C4-2B (cell line): ENCODE results near the gene VPS13C.
A peak's percentile ranks its signal among the peaks of the same experiment; 100 is the strongest.

Experiments
- H3K27ac ChIP-seq: fragments of 450-650 bp; 2 replicates; pipeline ENCODE4 v1.5.1; 2017
- ZFX ChIP-seq: fragments of 450-650 bp; IDR thresholded peaks from 2 replicates; pipeline ENCODE4 v1.6.1; 2017
- TF ChIP-seq, protein P1 (sequence below): fragments of 450-650 bp; conservative IDR thresholded peaks from 2 replicates; pipeline ENCODE4 v1.5.1; 2017; ENCODE audit warnings: mild to moderate bottlenecking

The VPS13C gene

GRCh38 chr15:62059816-62060112 lies 483 bp downstream of the VPS13C start:
- no peak for TF ChIP-seq ZFX
- TF ChIP-seq, protein P1, sequence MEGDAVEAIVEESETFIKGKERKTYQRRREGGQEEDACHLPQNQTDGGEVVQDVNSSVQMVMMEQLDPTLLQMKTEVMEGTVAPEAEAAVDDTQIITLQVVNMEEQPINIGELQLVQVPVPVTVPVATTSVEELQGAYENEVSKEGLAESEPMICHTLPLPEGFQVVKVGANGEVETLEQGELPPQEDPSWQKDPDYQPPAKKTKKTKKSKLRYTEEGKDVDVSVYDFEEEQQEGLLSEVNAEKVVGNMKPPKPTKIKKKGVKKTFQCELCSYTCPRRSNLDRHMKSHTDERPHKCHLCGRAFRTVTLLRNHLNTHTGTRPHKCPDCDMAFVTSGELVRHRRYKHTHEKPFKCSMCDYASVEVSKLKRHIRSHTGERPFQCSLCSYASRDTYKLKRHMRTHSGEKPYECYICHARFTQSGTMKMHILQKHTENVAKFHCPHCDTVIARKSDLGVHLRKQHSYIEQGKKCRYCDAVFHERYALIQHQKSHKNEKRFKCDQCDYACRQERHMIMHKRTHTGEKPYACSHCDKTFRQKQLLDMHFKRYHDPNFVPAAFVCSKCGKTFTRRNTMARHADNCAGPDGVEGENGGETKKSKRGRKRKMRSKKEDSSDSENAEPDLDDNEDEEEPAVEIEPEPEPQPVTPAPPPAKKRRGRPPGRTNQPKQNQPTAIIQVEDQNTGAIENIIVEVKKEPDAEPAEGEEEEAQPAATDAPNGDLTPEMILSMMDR: no peak
- peak overlapping the region; percentile 83 for H3K27ac ChIP-seq

DNA sequence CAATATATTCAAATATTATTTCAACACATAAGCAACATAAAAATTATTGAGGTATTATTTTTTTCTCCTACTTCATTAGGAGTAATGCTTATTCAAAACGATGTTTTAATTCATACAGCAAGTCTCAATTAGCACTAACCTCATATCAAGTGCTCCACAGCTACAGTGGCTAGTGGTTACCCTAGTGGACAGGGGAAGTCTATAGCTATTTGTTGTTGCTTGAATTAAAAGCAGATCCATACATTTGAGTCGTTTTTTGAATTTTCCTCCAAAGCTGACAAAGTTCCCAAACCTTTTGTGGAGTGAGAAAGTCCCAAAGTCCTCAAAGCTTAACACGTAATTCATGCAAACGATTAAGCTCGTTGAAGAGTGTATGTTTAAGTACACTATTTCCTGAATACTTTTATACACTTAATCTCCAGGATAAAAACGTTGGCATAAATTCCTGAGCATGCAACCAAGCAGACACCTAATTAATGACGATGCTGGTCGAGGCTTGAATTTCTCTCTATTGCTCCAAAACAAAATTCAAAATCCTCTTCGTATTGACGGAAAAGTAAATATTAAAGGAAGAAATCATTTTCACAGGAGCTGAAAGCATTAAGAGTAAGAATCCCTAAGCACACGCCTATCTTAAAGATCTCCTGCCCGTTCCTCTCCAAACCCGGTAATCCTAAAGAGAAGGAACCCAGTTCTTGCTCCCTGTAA lies 985 bp downstream of the VPS13C start:
- TF ChIP-seq, protein P1: peak; percentile 26
- TF ChIP-seq ZFX: no peak
- peak overlapping the region; percentile 83 for H3K27ac ChIP-seq

- no peak overlapping the region for H3K27ac ChIP-seq
- TF ChIP-seq, protein P1: no peak
Observed at GRCh38 chr15:62058327-62059028, 1.8 kb downstream of the VPS13C start.

GRCh38 chr15:62057341-62057980 lies 2.8 kb downstream of the VPS13C start:
- H3K27ac ChIP-seq: no peak overlapping the region
- no peak for TF ChIP-seq ZFX
- TF ChIP-seq, protein P1: no peak

GRCh38 chr15:62054979-62055378 lies 5.3 kb downstream of the VPS13C start:
- TF ChIP-seq, protein P1: no peak
- no peak for TF ChIP-seq ZFX
- no peak overlapping the region for H3K27ac ChIP-seq

DNA sequence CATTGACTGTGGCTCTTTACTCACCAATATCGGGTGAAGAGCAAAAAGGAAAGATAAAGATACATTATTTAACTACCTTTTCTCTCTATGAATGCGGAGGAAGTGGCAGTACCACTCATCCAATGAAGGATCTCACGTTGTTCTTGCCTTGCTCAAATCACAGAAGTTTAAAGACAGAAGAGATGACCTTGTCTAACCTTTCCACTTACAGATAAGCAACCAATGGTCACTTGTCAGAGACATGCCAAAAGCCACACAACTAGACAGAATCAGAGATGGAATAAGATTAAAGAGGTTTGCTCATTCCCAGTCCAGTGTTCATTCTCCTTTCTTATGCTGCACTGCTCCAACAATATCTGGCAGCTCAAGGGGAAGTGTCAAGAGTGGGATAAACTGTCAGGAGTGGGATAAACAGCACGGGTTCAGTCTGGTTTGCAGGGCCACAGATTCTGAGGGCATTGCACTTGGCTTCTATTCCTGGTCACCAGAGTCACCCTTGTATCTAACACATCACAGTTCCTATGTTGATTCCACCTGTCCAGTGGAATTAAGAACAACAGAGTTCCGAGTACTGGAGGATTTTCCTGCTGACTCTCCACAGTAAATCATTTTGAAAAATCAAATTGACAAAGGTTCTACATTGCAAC lies 6.7 kb downstream of the VPS13C start:
- no peak for TF ChIP-seq ZFX
- TF ChIP-seq, protein P1: no peak
- no peak overlapping the region for H3K27ac ChIP-seq

DNA sequence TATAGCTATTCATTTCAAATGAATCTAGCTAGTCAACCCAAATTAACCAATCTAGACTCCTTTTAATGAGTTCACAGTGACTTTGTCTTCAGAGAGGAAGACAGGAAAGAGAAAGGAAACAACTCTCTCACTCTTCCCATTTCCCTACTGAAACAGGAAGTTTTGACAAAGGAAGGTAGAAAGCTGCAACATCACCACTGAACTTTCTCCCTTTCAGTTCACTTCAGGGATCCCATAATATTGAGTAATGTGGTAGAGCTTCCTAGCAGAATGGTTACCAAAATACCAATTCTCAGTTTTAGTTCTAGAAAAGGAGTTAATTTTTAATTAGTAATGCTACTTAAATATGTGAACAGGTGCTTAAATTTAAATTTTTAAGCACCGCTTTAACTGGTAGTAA lies 7.5 kb downstream of the VPS13C start:
- TF ChIP-seq, protein P1: no peak
- TF ChIP-seq ZFX: no peak

More for the DNA sequence above, 7.5 kb downstream of the VPS13C start:
- no peak overlapping the region for H3K27ac ChIP-seq
